Kidney epithelial cell (primary cell): Measurements from ENCODE around the gene PARL. TPM values are rescaled to one million over a fixed set of nuclear protein-coding genes. Genes with fewer than 3 reads are reported as not detected.

Experiments
- DNase-seq: peaks from one replicate; pipeline ENCODE4 v3.0.0-alpha.2; 2010; ENCODE audit warnings: low read depth
- H3K27me3 ChIP-seq: 2 replicates; pipeline ENCODE4 v1.6.0; 2011; ENCODE audit warnings: low read length; ENCODE audit not compliant: control insufficient read depth, insufficient read depth
- H3K36me3 ChIP-seq: 2 replicates; pipeline ENCODE4 v1.5.1; 2011; ENCODE audit warnings: low read length; ENCODE audit not compliant: control insufficient read depth, insufficient read depth
- H3K4me3 ChIP-seq: 2 replicates; pipeline ENCODE4 v1.5.1; 2011; ENCODE audit warnings: low read depth, mild to moderate bottlenecking, control low read depth, low read length
- CTCF ChIP-seq: IDR thresholded peaks from 2 replicates; pipeline ENCODE4 v1.5.1; 2011; ENCODE audit warnings: mild to moderate bottlenecking, moderate library complexity, low read length, control low read depth, inconsistent platforms; ENCODE audit not compliant: insufficient read depth, poor library complexity, severe bottlenecking
- total RNA-seq: library from RNA; depleted of rRNA; stranded (reverse); fragments of >200 nt; gene quantifications from 2 replicates; pipeline ENCODE4 v1.2.3, GENCODE V29; 2015

Gene PARL
- total RNA-seq, 1 donor from 2014 or later = 45.3 TPM

- no peak overlapping the region for H3K4me3 ChIP-seq
- no peak for TF ChIP-seq CTCF
- DNase-seq = no peak
- H3K27me3 ChIP-seq = no peaks in the 10 kb centered on the region
- H3K36me3 ChIP-seq = peaks cover 4% of the 10 kb centered on the region
These were observed 102.0 kb downstream of the PARL start for GRCh38 chr3:183782576-183783276.

GRCh38 chr3:183781246-183781645, 103.4 kb downstream of the PARL start:
- Histone ChIP-seq H3K36me3 (peaks cover 4% of the 10 kb centered on the region), H3K4me3 (no peak overlapping the region), H3K27me3 (no peaks in the 10 kb centered on the region)
- no peak for TF ChIP-seq CTCF
- DNase-seq = no peak

- H3K27me3 ChIP-seq = no peaks in the 10 kb centered on the region
- no peak overlapping the region for H3K4me3 ChIP-seq
- no peak for DNase-seq
- peaks cover 4% of the 10 kb centered on the region for H3K36me3 ChIP-seq
- TF ChIP-seq CTCF = no peak
These were observed 104.7 kb downstream of the PARL start for GRCh38 chr3:183779896-183780465.

Other genes with a start within 250 kb of the PARL start
- gene KLHL24, start 249.3 kb downstream of the PARL start, total RNA-seq = 104 and 116 TPM in 2 replicates
- gene YEATS2, start 187.1 kb downstream of the PARL start, total RNA-seq = 30.2 and 32.1 TPM in 2 replicates
- 3.3 and 3.4 TPM in 2 replicates for gene MAP6D1, start 59.3 kb downstream of the PARL start, total RNA-seq
- gene ABCC5, start 133.0 kb upstream of the PARL start, total RNA-seq = 9.1 and 14.3 TPM in 2 replicates
- gene HTR3D, start 146.9 kb upstream of the PARL start, total RNA-seq = not detected in 2 replicates
- gene HTR3C, start 168.2 kb upstream of the PARL start, total RNA-seq = not detected in 2 replicates
- gene HTR3E, start 212.2 kb upstream of the PARL start, total RNA-seq = not detected in 2 replicates